Stimulated activated CD4-positive, alpha-beta T cell treated with anti-CD3 and anti-CD28 coated beads, Interleukin-2, amount 100 ng/mL, for 4 hours (primary cell): ENCODE data around the gene CNBD2.
"Not testable (repeated sequence)": the region's sequence is repeated elsewhere in the genome, so short reads cannot be mapped to it uniquely, and the experiment has no call there.

Experiments used
- DNase-seq: peaks from one replicate; pipeline ENCODE4 v3.0.0-alpha.2; 2020; ENCODE audit warnings: low read depth

CNBD2 gene

GRCh38 chr20:35975576-35976373, 7.4 kb downstream of the CNBD2 start:
- no peak for DNase-seq

GRCh38 chr20:35978041-35978513, 9.7 kb downstream of the CNBD2 start:
- DNase-seq, result no peak

- DNase-seq, result no peak
Measured at GRCh38 chr20:35979544-35979943, 11.2 kb downstream of the CNBD2 start.

- DNase-seq, result no peak
Measured at GRCh38 chr20:35981969-35982368, 13.6 kb downstream of the CNBD2 start.

GRCh38 chr20:35984382-35984781, 16.0 kb downstream of the CNBD2 start:
- no peak for DNase-seq

- DNase-seq, result no peak
Measured at GRCh38 chr20:35985806-35986205, 17.4 kb downstream of the CNBD2 start.

GRCh38 chr20:35988910-35989463, 20.6 kb downstream of the CNBD2 start:
- DNase-seq, result no peak

- DNase-seq, result no peak
Measured at GRCh38 chr20:35991142-35991771, 22.9 kb downstream of the CNBD2 start.

- DNase-seq, result peak; percentile 31
Measured at GRCh38 chr20:35992713-35993335, 24.4 kb downstream of the CNBD2 start.

- peak; percentile 73 for DNase-seq
Measured at GRCh38 chr20:35994994-35995453, 26.6 kb downstream of the CNBD2 start.

GRCh38 chr20:35996492-35996891, 28.1 kb downstream of the CNBD2 start:
- not testable (repeated sequence) for DNase-seq

- not testable (repeated sequence) for DNase-seq
Measured at GRCh38 chr20:36001331-36001730, 32.9 kb downstream of the CNBD2 start.

- DNase-seq, result no peak
Measured at GRCh38 chr20:36002855-36003254, 34.5 kb downstream of the CNBD2 start.

- no peak for DNase-seq
Measured at GRCh38 chr20:36004045-36004444, 35.7 kb downstream of the CNBD2 start.

- no peak for DNase-seq
Measured at GRCh38 chr20:36008461-36009035, 40.2 kb downstream of the CNBD2 start.

GRCh38 chr20:36010076-36010475, 41.7 kb downstream of the CNBD2 start:
- DNase-seq, result no peak

GRCh38 chr20:36010825-36011224, 42.4 kb downstream of the CNBD2 start:
- no peak for DNase-seq

GRCh38 chr20:36015806-36016403, 47.5 kb downstream of the CNBD2 start:
- no peak for DNase-seq

- DNase-seq, result no peak
Measured at GRCh38 chr20:36017048-36017951, 48.9 kb downstream of the CNBD2 start.

- DNase-seq, result no peak
Measured at GRCh38 chr20:36018208-36018988, 50.0 kb downstream of the CNBD2 start.
